Activated CD4-positive, alpha-beta T cell treated with anti-CD3 and anti-CD28 coated beads, Interleukin-10, Interleukin-2, amounts not matched to agents 100 ng/mL and 50 ng/mL, durations not matched to agents 16 hours and 8 hours (primary cell): ENCODE results near the gene ZBTB7C.
A peak's percentile ranks its signal among the peaks of the same experiment; 100 is the strongest.

ENCODE experiments used
- DNase-seq: peaks from one replicate; pipeline ENCODE4 v3.0.0-alpha.2; 2020

Gene ZBTB7C

GRCh38 chr18:48244530-48244929 is 164.7 kb downstream of the ZBTB7C start:
- no peak for DNase-seq

- DNase-seq = no peak
Observed at GRCh38 chr18:48238636-48239035, 170.5 kb downstream of the ZBTB7C start.

GRCh38 chr18:48238206-48238605 is 171.0 kb downstream of the ZBTB7C start:
- DNase-seq = no peak

GRCh38 chr18:48236822-48237221 is 172.4 kb downstream of the ZBTB7C start:
- no peak for DNase-seq

GRCh38 chr18:48230467-48231113 is 178.6 kb downstream of the ZBTB7C start:
- peak; percentile 26 for DNase-seq

- DNase-seq = no peak
Observed at GRCh38 chr18:48229552-48229981, 179.6 kb downstream of the ZBTB7C start.

- DNase-seq = no peak
Observed at GRCh38 chr18:48228841-48229240, 180.3 kb downstream of the ZBTB7C start.

GRCh38 chr18:48228301-48228715 is 180.9 kb downstream of the ZBTB7C start:
- no peak for DNase-seq

- peak; percentile 55 for DNase-seq
Observed at GRCh38 chr18:48227206-48227605, 182.0 kb downstream of the ZBTB7C start.

- DNase-seq = no peak
Observed at GRCh38 chr18:48226401-48226800, 182.8 kb downstream of the ZBTB7C start.

- peak; percentile 13 for DNase-seq
Observed at GRCh38 chr18:48222118-48222517, 187.1 kb downstream of the ZBTB7C start.

GRCh38 chr18:48219810-48220499 is 189.2 kb downstream of the ZBTB7C start:
- DNase-seq = no peak

- DNase-seq = no peak
Observed at GRCh38 chr18:48219037-48219809, 190.0 kb downstream of the ZBTB7C start.

GRCh38 chr18:48218285-48219022 is 190.7 kb downstream of the ZBTB7C start:
- no peak for DNase-seq

GRCh38 chr18:48217258-48218250 is 191.6 kb downstream of the ZBTB7C start:
- DNase-seq = no peak

GRCh38 chr18:48216639-48217257 is 192.4 kb downstream of the ZBTB7C start:
- DNase-seq = no peak

- no peak for DNase-seq
Observed at GRCh38 chr18:48215876-48216638, 193.1 kb downstream of the ZBTB7C start.

GRCh38 chr18:48213791-48214190 is 195.4 kb downstream of the ZBTB7C start:
- no peak for DNase-seq

GRCh38 chr18:48208432-48209140 is 200.6 kb downstream of the ZBTB7C start:
- DNase-seq = no peak

- DNase-seq = no peak
Observed at GRCh38 chr18:48207733-48208132, 201.4 kb downstream of the ZBTB7C start.
